GM18505 (cell line): ENCODE measurements around the gene ANXA5.

ENCODE experiments used
- ATAC-seq: cut with Tn5 transposase; IDR thresholded peaks from one replicate; pipeline ENCODE4 v1.9.1; 2021; ENCODE audit not compliant: unreplicated experiment
- POLR2A ChIP-seq: IDR thresholded peaks from 4 replicates; pipeline ENCODE4 v1.6.1; 2011; ENCODE audit warnings: borderline replicate concordance; ENCODE audit not compliant: insufficient read depth, insufficient read length; ENCODE audit errors: extremely low read depth

Gene ANXA5

DNA sequence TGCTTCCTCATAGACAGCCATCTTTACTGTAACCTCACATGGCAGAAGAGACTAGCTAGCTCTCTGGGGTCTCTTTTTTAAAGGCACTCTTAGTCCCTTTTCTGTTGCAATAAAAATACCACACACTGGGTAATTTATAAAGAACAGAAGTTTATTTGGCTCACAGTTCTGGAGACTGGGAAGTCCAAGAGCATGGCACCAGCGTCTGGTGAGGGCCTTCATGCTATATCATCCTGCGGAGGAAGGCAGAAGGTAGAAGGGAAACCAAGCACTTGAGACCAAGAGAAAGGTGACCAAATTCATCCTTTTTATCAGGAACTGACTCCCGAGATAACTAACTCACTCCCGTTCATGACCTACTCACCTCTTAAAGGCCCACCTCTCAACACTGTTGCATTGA, 5.4 kb upstream of the ANXA5 start:
- no peak for TF ChIP-seq POLR2A
- ATAC-seq = no peak

DNA sequence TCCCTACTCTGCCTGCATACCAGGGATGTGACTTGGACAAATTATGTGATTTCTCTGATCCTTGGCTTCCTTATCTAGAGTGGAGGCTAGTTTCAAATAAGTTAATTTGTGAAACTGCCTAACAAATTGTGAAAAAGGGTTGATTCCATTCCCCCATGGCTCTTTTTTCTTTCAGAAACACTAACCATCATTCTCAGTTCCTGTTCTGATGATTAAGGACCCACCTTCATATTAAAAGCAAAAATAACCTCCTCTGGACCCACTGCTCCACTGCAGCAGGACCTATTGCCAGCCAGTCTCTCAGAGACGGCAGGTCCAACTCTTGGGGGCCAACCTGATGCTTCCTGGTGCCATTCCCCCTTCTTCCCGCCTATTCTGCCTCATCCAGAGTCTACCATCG, 4.5 kb upstream of the ANXA5 start:
- ATAC-seq = no peak
- no peak for TF ChIP-seq POLR2A

DNA sequence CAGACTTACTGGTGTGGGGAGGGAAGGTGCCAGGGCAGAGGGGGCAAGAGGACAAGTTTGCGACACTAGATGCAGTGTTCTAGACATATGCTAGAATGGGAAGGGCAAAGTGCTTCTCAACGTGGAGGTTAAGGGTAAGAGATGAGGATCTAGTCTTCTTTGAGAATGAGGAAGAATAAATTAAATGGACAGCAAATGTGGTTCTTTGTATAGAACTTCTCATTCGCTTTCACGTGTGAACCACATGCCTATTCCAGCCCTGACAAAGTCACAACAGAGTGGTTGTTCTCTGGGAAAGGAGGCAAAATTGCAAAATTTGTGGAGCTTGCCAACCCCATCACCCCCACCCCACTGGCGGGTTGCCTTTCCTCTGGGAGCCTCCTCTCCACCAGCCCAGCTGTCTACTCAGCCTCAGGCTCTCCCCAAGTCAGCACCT, 1.5 kb upstream of the ANXA5 start:
- no peak for ATAC-seq

DNA sequence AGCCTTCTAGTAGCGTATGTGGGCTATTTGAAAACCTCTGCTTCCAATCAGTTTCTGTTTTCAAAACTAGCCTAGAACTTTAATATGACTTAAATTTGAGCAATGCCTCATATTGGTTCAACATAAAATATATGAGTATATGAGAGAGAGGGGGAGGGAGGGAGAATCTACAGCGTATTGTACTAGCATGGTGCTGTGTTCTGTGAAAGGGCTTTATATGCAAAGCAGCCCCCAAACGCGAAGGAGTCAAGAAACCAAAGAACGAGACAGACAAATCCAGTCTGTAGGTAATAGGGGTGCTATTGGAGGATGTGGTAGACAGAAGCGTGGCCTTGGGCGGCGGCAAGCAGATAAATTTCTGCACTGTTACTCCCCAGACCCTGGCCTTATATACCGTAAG, 784 bp upstream of the ANXA5 start:
- no peak for TF ChIP-seq POLR2A
- no peak for ATAC-seq

More for the DNA sequence above, 1.5 kb upstream of the ANXA5 start:
- no peak for TF ChIP-seq POLR2A

DNA sequence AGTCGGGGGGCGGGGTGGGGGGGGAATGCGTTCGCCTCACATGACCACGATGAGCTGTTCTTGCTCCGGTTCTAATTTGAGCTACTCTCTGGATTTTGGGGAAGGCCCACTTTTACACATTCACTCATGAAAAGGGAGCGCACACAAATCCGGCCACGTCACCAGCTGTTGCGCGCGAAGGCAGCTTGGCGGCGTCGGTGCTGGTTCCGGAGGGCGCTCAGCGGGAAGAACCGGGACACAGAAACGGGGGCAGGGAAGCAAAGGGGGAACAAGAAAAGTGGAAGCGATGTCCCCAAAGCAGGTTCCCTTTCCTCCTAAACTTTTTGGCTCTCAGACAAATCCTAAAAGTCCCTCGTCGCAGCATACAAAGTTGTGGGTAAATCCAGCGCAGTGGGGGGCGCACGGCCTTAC, 605 bp downstream of the ANXA5 start:
- ATAC-seq = peak; percentile 16
- TF ChIP-seq POLR2A = no peak

DNA sequence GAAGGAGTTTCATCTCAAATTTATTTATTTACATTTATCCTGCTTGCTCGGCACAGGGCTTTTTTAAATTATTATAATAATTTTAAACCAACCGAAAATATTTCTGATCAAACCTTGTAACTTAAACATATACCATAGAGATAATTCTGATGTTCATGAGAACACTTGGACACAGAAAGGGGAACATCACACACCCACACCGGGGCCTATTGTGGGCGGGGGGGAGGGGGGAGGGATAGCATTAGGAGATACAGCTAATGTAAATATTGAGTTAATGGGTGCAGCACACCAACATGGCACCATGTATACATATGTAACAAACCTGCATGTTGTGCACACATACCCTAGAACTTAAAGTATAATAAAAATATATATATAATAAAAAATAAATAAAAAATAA, 2.9 kb downstream of the ANXA5 start:
- ATAC-seq = no peak
- no peak for TF ChIP-seq POLR2A

DNA sequence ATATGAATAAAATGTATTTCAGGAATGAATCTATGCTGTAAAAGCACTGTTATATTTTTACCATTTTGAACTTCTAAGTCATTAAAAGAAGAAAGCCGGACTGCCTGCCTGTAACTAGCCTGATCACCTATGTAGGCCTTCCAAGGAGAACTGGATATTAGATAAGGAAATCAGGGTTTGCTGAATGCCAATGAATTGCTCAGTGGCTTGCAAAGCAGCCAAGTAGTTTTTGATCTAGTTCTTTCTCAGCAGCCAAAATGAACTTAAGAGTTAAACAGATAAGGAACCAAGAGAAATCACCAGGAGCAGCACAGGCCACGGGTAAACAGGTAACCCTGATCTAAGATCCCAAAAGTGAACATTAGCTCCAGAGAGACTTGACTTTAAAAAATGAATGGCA, 3.3 kb downstream of the ANXA5 start:
- TF ChIP-seq POLR2A = no peak
- ATAC-seq = no peak

DNA sequence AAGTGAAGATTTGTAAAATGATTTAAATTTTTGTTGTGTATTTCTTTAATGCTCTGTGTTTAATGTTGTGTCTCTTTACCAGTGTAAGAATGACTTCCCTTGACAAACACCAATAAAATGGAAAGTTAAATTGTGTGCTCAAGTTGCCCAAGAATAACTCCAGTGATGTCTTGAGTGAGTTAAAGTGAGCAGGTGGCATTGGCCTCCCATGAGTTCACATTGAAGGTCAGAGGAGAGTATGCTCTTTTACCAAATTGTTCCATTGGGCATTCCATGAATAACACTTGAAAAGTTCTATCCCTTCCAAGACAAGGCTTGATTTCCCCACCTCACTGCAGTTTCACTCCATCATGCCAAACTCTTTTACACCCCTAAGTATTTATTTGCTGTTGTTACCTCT, 4.5 kb downstream of the ANXA5 start:
- no peak for TF ChIP-seq POLR2A
- no peak for ATAC-seq

DNA sequence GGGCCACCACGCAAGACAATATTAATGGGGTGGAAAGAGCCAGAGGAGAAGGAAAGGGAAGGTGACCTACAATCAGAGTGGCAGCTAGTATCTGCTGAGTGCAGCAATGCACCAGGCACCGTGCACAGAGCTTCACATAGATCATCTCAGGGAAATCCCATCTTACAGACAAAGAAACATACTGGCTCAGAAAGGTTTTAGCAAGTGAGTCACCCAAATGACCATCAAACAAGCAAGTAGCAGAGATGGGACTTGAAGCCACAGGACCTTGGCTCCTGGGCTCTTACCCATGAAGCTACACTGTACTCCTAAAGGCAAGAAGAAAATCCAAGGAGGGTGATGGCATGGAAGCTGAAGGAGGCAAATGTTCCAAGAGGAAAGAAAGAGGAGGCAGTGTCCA, 6.8 kb downstream of the ANXA5 start:
- TF ChIP-seq POLR2A = no peak
- ATAC-seq = no peak

DNA sequence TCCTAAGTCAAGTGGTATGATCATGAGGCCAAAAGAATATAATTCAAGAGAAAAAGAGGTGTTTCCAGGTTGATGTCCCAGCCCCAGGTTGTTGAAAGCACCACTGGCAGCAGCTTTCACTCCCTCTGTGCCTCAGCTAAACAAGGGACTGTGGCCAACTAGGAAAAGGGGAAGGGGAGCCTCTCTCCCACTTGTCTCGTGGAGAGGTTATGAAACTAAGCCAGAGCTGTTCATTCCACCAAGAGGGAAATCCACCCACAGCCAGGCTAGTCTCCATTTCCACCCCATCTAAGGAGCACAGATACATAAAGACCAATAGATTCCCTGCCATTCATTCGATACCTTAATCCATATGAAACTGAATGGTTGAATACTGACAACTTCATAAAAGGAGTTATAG, 8.1 kb downstream of the ANXA5 start:
- no peak for TF ChIP-seq POLR2A
- ATAC-seq = no peak

DNA sequence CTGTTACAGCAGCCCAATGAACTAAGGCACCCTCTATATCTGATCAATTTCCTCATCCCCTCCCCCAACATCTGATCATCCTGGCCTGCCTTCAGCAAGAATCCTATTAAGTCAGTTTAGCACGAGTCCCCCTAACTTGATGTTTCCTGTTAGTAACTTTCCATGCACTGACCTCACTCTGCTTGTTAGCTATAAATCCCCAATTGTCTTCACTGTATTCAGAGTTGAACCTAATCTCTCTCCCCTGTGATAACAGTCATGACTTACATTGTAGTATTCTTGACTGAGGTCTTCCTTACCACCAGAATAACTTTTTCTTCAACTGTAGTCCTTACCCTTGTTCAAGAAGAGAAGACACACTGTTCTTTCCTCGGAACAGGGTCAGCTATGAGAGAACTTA, 8.5 kb downstream of the ANXA5 start:
- no peak for ATAC-seq

DNA sequence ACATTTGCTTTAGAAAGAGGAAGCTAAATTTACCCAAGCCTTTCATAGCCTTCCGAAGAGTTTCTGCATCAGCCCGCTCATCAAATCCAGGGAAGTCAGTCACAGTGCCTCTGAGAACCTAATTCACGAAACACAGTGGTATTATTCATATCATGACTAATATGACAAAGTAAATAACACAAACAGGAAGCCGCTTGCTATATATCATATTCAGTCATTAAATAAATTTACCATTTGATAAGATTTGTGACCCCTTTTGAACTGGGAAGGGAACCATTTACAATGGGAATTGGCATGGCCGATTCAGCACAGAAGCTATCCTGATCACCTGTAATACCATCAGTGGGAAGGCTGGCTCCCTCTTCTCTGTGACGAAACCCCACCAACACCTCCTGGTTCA, 10.5 kb downstream of the ANXA5 start:
- no peak for TF ChIP-seq POLR2A
- ATAC-seq = no peak

More for the DNA sequence above, 8.5 kb downstream of the ANXA5 start:
- no peak for TF ChIP-seq POLR2A

DNA sequence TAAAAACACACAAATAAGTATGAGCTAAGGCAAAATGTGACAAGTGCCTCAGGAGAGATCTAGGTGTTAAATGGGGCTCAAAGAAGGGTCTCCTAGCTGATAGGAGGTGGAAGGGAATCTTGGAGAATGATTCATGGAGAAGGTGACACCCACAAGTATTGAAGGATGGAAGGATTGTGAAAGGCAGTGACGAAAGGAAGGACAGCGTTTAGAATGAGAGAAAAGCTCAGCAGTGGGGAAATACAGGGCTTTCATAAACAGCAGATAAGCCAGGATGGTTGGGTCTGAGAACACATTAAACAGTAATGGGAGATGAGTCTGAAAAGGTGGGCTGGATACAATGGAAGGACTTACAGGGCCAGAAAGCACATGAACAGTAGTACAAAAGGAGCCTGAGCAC, 11.5 kb downstream of the ANXA5 start:
- no peak for ATAC-seq
- no peak for TF ChIP-seq POLR2A

DNA sequence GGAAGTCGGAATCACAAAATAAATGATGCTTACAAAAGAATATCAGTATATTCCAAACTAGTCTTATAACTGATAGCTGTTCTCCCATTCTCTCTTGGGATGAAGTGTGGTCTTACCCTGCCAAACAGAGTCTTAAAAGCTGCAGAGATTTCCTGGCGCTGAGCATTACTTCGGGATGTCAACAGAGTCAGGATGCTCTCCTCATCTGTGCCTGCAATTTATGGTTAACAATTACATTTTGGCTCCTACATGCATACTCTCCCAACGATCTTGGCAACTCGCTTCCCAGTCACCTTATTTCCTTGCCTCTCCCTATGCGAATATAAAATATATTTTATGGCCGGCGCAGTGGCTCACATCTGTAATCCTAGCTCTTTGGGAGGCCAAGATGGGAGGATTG, 12.2 kb downstream of the ANXA5 start:
- no peak for TF ChIP-seq POLR2A
- no peak for ATAC-seq

DNA sequence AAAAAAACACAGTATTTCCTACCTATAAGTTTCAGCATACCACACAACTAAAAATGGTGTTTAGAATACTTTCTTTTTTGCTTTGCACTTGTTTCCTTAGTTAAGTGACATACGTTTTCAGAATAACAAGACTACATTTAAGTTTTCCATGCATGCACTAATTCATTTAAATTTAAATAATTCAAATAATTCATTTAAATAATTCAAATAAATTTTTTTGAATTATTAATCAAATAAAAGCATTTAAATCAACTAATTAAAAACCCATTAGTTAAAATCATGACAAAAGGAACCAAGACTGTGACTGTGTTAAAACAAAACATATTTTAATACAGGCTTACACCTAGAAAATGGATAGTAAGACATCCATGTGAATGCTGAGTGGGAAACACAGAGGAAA, 12.8 kb downstream of the ANXA5 start:
- no peak for ATAC-seq
- TF ChIP-seq POLR2A = no peak
